Measurements from ENCODE around the gene ASH1L.
"Not testable (repeated sequence)": the region's sequence is repeated elsewhere in the genome, so short reads cannot be mapped to it uniquely, and the experiment has no call there.

The ASH1L gene

GRCh38 chr1:155329980-155330598 is 232.5 kb downstream of the ASH1L start:
- H3K4me3 ChIP-seq (replicated peaks; ENCODE audit: insufficient read depth, low read length), result no peak overlapping the region
- H3K27me3 ChIP-seq (ENCODE audit: insufficient read depth, poor library complexity, severe bottlenecking), result no peaks in the 10 kb centered on the region
- DNase-seq (ENCODE audit: low read depth in 1 of 2, low spot score in 1 of 2), result no peak
- H3K27ac ChIP-seq (replicated peaks), result no peak overlapping the region
- no peak for TF ChIP-seq SPI1 (IDR thresholded peaks at IDR 0.05; ENCODE audit: borderline replicate concordance, low read depth)
- TF ChIP-seq, protein P1, sequence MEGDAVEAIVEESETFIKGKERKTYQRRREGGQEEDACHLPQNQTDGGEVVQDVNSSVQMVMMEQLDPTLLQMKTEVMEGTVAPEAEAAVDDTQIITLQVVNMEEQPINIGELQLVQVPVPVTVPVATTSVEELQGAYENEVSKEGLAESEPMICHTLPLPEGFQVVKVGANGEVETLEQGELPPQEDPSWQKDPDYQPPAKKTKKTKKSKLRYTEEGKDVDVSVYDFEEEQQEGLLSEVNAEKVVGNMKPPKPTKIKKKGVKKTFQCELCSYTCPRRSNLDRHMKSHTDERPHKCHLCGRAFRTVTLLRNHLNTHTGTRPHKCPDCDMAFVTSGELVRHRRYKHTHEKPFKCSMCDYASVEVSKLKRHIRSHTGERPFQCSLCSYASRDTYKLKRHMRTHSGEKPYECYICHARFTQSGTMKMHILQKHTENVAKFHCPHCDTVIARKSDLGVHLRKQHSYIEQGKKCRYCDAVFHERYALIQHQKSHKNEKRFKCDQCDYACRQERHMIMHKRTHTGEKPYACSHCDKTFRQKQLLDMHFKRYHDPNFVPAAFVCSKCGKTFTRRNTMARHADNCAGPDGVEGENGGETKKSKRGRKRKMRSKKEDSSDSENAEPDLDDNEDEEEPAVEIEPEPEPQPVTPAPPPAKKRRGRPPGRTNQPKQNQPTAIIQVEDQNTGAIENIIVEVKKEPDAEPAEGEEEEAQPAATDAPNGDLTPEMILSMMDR (IDR thresholded peaks at IDR 0.05; ENCODE audit: insufficient read depth, low read length), result no peak
- no peak for TF ChIP-seq POLR2AphosphoS5 (IDR thresholded peaks at IDR 0.05; ENCODE audit: low read depth)
- TF ChIP-seq REST (IDR thresholded peaks at IDR 0.05; ENCODE audit: insufficient replicate concordance, low read depth), result no peak

DNA sequence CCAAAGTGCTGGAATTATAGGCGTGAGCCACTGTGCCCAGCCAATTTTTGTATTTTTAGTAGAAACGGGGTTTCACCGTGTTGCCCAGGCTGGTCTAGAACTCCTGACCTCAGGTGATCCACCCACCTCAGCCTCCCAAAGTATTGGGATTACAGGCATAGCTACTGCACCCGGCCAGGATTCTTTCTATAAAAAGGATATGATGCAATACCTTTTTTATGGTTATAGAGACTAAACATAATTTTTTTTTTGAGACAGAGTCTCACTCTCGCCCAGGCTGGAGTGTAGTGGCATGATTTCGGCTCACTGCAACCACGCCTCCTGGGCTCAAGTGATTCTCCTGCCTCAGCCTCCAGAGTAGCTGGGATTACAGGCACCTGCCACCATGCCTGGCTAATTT is 233.7 kb downstream of the ASH1L start:
- not testable (repeated sequence) for H3K27ac ChIP-seq (replicated peaks)

GRCh38 chr1:155327981-155328380 is 234.6 kb downstream of the ASH1L start:
- H3K4me3 ChIP-seq (replicated peaks; ENCODE audit: insufficient read depth, low read length), result no peak overlapping the region
- no peak for DNase-seq (ENCODE audit: low read depth in 1 of 2, low spot score in 1 of 2)
- no peak for TF ChIP-seq SPI1 (IDR thresholded peaks at IDR 0.05; ENCODE audit: borderline replicate concordance, low read depth)
- no peak for TF ChIP-seq POLR2AphosphoS5 (IDR thresholded peaks at IDR 0.05; ENCODE audit: low read depth)
- TF ChIP-seq, protein P1 (IDR thresholded peaks at IDR 0.05; ENCODE audit: insufficient read depth, low read length), result no peak
- TF ChIP-seq GABPA (IDR thresholded peaks at IDR 0.05; ENCODE audit: low read depth), result no peak
- TF ChIP-seq REST (IDR thresholded peaks at IDR 0.05; ENCODE audit: insufficient replicate concordance, low read depth), result no peak
- no peak overlapping the region for H3K27ac ChIP-seq (replicated peaks)
- no peaks in the 10 kb centered on the region for H3K27me3 ChIP-seq (ENCODE audit: insufficient read depth, poor library complexity, severe bottlenecking)

More for the DNA sequence above, 233.7 kb downstream of the ASH1L start:
- not testable (repeated sequence) for H3K4me3 ChIP-seq (replicated peaks; ENCODE audit: insufficient read depth, low read length); H3K27me3 ChIP-seq (ENCODE audit: insufficient read depth, poor library complexity, severe bottlenecking); DNase-seq (ENCODE audit: low read depth in 1 of 2, low spot score in 1 of 2)

DNA sequence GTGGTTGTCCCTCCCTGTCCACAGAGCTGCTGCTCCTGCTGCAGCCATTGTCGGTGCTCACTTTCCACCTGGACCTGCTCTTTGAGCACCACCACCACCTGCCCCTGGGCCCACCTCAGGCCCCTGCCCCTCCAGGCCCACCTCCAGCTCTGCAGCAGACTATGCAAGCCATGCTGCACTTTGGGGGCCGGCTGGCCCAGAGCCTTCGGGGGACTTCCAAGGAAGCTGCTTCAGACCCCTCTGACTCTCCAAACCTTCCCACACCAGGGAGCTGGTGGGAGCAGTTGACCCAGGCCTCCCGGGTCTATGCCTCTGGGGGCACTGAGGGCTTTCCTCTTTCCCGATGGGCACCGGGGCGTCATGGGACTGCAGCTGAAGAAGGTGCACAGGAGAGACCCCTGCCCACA is 236.0 kb downstream of the ASH1L start:
- TF ChIP-seq POLR2AphosphoS5 (IDR thresholded peaks at IDR 0.05; ENCODE audit: low read depth) (no peak), SPI1 (IDR thresholded peaks at IDR 0.05; ENCODE audit: borderline replicate concordance, low read depth) (no peak), GABPA (IDR thresholded peaks at IDR 0.05; ENCODE audit: low read depth) (no peak), REST (IDR thresholded peaks at IDR 0.05; ENCODE audit: insufficient replicate concordance, low read depth) (no peak)
- TF ChIP-seq, protein P1 (IDR thresholded peaks at IDR 0.05; ENCODE audit: insufficient read depth, low read length), result no peak
- H3K27ac ChIP-seq (replicated peaks), result no peak overlapping the region
- DNase-seq (ENCODE audit: low read depth in 1 of 2, low spot score in 1 of 2), result no peak
- no peaks in the 10 kb centered on the region for H3K27me3 ChIP-seq (ENCODE audit: insufficient read depth, poor library complexity, severe bottlenecking)
- no peak overlapping the region for H3K4me3 ChIP-seq (replicated peaks; ENCODE audit: insufficient read depth, low read length)
